Hepatocyte (in vitro differentiated cells): Measurements from ENCODE around the gene ZFP36L2.

Source experiments
- EZH2 ChIP-seq: fragments of 200-600 bp; sonication (generic); IDR thresholded peaks from 2 replicates; pipeline ENCODE4 v1.6.1; 2016; ENCODE audit warnings: antibody characterized with exemption, mild to moderate bottlenecking, borderline replicate concordance
- TF ChIP-seq, protein P1 (sequence below): fragments of 200-600 bp; sonication (generic); IDR thresholded peaks from 2 replicates; pipeline ENCODE4 v1.5.1; 2016; ENCODE audit warnings: antibody characterized with exemption, mild to moderate bottlenecking; ENCODE audit not compliant: poor library complexity

GRCh38 chr2:43270461-43270860 is 44.1 kb upstream of the ZFP36L2 start:
- TF ChIP-seq, protein P1, sequence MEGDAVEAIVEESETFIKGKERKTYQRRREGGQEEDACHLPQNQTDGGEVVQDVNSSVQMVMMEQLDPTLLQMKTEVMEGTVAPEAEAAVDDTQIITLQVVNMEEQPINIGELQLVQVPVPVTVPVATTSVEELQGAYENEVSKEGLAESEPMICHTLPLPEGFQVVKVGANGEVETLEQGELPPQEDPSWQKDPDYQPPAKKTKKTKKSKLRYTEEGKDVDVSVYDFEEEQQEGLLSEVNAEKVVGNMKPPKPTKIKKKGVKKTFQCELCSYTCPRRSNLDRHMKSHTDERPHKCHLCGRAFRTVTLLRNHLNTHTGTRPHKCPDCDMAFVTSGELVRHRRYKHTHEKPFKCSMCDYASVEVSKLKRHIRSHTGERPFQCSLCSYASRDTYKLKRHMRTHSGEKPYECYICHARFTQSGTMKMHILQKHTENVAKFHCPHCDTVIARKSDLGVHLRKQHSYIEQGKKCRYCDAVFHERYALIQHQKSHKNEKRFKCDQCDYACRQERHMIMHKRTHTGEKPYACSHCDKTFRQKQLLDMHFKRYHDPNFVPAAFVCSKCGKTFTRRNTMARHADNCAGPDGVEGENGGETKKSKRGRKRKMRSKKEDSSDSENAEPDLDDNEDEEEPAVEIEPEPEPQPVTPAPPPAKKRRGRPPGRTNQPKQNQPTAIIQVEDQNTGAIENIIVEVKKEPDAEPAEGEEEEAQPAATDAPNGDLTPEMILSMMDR: no peak
- no peak for TF ChIP-seq EZH2
